Measurements from ENCODE around the gene COL18A1.
"Not testable (repeated sequence)": the region's sequence is repeated elsewhere in the genome, so short reads cannot be mapped to it uniquely, and the experiment has no call there.

The COL18A1 gene

GRCh38 chr21:45367402-45368351, 37.3 kb upstream of the COL18A1 start:
- DNase-seq, result no peak

- not testable (repeated sequence) for DNase-seq
Measured at GRCh38 chr21:45369018-45369417, 35.9 kb upstream of the COL18A1 start.

GRCh38 chr21:45370575-45370974, 34.4 kb upstream of the COL18A1 start:
- no peak for DNase-seq

GRCh38 chr21:45371081-45371480, 33.9 kb upstream of the COL18A1 start:
- no peak for DNase-seq

GRCh38 chr21:45371655-45372054, 33.3 kb upstream of the COL18A1 start:
- no peak for DNase-seq

GRCh38 chr21:45372732-45373355, 32.1 kb upstream of the COL18A1 start:
- no peak for DNase-seq

GRCh38 chr21:45373991-45374816, 30.8 kb upstream of the COL18A1 start:
- no peak for DNase-seq

GRCh38 chr21:45374826-45375455, 30.0 kb upstream of the COL18A1 start:
- DNase-seq, result no peak

- DNase-seq, result no peak
Measured at GRCh38 chr21:45376459-45377324, 28.3 kb upstream of the COL18A1 start.

- no peak for DNase-seq
Measured at GRCh38 chr21:45377325-45377709, 27.6 kb upstream of the COL18A1 start.

GRCh38 chr21:45377866-45378257, 27.1 kb upstream of the COL18A1 start:
- DNase-seq, result no peak

- no peak for DNase-seq
Measured at GRCh38 chr21:45378258-45378966, 26.6 kb upstream of the COL18A1 start.

GRCh38 chr21:45379171-45379900, 25.6 kb upstream of the COL18A1 start:
- no peak for DNase-seq

GRCh38 chr21:45379901-45380330, 25.0 kb upstream of the COL18A1 start:
- no peak for DNase-seq

- DNase-seq, result no peak
Measured at GRCh38 chr21:45380566-45380965, 24.4 kb upstream of the COL18A1 start.

GRCh38 chr21:45381036-45381787, 23.8 kb upstream of the COL18A1 start:
- DNase-seq, result no peak

- no peak for DNase-seq
Measured at GRCh38 chr21:45381865-45382696, 22.9 kb upstream of the COL18A1 start.

- DNase-seq, result no peak
Measured at GRCh38 chr21:45382697-45382997, 22.3 kb upstream of the COL18A1 start.

GRCh38 chr21:45383111-45383614, 21.8 kb upstream of the COL18A1 start:
- no peak for DNase-seq

All from CD4-positive, alpha-beta T cell treated with Interleukin-4 for 1 hour (primary cell).